Measurements from ENCODE around the gene ETV2. TPM values are rescaled to one million over a fixed set of nuclear protein-coding genes. Genes with fewer than 3 reads are reported as not detected.

The ETV2 gene
- polyA plus RNA-seq, 1 of the 3 experiments (the other 2 are of a cell fraction): 1.6 TPM

DNA sequence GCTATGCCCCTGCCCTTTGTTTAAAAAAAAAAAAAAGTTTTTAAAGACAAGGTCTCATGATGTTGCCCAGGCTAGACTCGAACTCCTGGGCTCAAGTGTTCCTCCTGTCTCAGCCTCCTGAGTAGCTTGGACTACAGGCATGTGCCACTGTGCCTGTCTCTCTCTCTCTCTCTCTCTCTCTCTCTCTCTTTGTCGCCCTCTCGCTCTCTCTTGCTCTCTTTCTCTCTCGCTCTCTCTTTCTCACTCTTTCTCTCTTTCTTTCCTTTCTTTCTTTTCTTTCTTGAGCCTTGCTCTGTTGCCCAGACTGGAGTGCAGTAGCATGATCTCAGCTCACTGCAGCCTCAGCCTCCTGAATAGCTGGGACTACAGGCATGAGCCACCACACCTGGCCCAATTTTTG, 14.1 kb downstream of the ETV2 start:
- Histone ChIP-seq H3K4me3 (ENCODE audit: low read depth in 2 of 2, low read length in 1 of 2) (no peak overlapping the region), H3K79me2 (ENCODE audit: insufficient read depth) (peaks cover 9% of the 10 kb centered on the region; the same call in 1 of the 2 replicates), H3K4me2 (no peak overlapping the region), H2AFZ (ENCODE audit: low read depth) (no peak overlapping the region), H3K27me3 (ENCODE audit: insufficient read depth) (no peaks in the 10 kb centered on the region), H3K9me2 (no peaks in the 10 kb centered on the region), H3K36me3 (replicated peaks in 1 of 2; ENCODE audit: control insufficient read depth in 1 of 2, insufficient read depth in 2 of 2, low read length in 1 of 2) (peaks cover 28 to 37% of the 10 kb centered on the region in 2 experiments), H3F3A (replicated peaks; ENCODE audit: insufficient read depth) (no peaks in the 10 kb centered on the region), H4K20me1 (ENCODE audit: insufficient read depth) (no peaks in the 10 kb centered on the region), H3K9ac (no peak overlapping the region), H3K9me3 (no peaks in the 10 kb centered on the region), H3K4me1 (ENCODE audit: control insufficient read depth in 1 of 2, insufficient read depth in 2 of 2, low read depth in 1 of 2, low read length in 1 of 2) (no peaks in the 10 kb centered on the region), H3K27ac (ENCODE audit: low read depth in 2 of 2, low read length in 1 of 2) (no peak overlapping the region)
- DNase-seq: no peak
- no peak for TF ChIP-seq FOXJ3 (CRISPR knock-in tag; IDR thresholded peaks at IDR 0.05)
- ChIA-PET CTCF (interaction anchor here (0.9 to 2.8 kb wide), 2 partner anchors 11 kb away, joined by 3 to 10 read pairs; partner anchors contain the start of gene UPK1A), POLR2A (no interaction called here)
- WGBS (ENCODE audit: low lambda C conversion rate): 97% methylated on average over 4 of the region's 4 CpGs

DNA sequence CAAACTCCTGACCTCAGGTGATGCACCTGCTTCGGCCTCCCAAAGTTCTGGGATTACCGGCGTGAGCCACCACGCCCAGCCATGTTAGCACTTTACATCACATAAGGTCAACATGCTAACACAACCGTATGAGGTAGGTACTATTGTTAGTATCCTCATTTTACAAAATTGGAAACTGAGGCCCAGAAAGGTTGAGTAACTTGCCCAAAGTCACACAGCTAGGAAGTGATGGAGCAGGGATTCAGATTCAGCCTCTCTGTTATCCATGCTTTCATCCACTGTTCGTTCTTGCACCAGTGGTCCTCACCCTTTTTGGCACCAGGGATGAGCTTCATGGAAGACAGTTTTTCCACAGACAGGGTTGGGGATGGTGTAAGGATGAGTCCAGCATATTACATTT, 15.2 kb downstream of the ETV2 start:
- H3K9me2 ChIP-seq: no peaks in the 10 kb centered on the region
- no peaks in the 10 kb centered on the region for H4K20me1 ChIP-seq (ENCODE audit: insufficient read depth)
- H3K4me3 ChIP-seq (ENCODE audit: low read depth in 2 of 2, low read length in 1 of 2): no peak overlapping the region
- H3K27me3 ChIP-seq (ENCODE audit: insufficient read depth): no peaks in the 10 kb centered on the region
- CTCF ChIA-PET: interaction anchor here (1.1 to 2.8 kb wide), 5 partner anchors 10 to 162 kb away, joined by 3 to 10 read pairs (median 3); no protein-coding TSS in a partner anchor
- no peak overlapping the region for H3K4me2 ChIP-seq
- no peak for DNase-seq
- peaks cover 28 to 31% of the 10 kb centered on the region in 2 experiments for H3K36me3 ChIP-seq (replicated peaks in 1 of 2; ENCODE audit: control insufficient read depth in 1 of 2, insufficient read depth in 2 of 2, low read length in 1 of 2)
- TF ChIP-seq NFIC (IDR thresholded peaks at IDR 0.05; ENCODE audit: borderline replicate concordance) (no peak), POLR2AphosphoS5 (IDR thresholded peaks at IDR 0.05; ENCODE audit: low read depth, low read length) (no peak)
- TF ChIP-seq, protein P1, sequence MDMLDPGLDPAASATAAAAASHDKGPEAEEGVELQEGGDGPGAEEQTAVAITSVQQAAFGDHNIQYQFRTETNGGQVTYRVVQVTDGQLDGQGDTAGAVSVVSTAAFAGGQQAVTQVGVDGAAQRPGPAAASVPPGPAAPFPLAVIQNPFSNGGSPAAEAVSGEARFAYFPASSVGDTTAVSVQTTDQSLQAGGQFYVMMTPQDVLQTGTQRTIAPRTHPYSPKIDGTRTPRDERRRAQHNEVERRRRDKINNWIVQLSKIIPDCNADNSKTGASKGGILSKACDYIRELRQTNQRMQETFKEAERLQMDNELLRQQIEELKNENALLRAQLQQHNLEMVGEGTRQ (IDR thresholded peaks at IDR 0.05; ENCODE audit: borderline replicate concordance, low read depth, low read length): no peak
- TF ChIP-seq, protein P2, sequence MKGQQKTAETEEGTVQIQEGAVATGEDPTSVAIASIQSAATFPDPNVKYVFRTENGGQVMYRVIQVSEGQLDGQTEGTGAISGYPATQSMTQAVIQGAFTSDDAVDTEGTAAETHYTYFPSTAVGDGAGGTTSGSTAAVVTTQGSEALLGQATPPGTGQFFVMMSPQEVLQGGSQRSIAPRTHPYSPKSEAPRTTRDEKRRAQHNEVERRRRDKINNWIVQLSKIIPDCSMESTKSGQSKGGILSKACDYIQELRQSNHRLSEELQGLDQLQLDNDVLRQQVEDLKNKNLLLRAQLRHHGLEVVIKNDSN (IDR thresholded peaks at IDR 0.05; ENCODE audit: borderline replicate concordance, low read depth): no peak
- no peaks in the 10 kb centered on the region for H3K9me3 ChIP-seq
- 0 out of 2 replicates have a peak, but pooled peaks cover under 1% of the 10 kb centered on the region for H3K79me2 ChIP-seq (ENCODE audit: insufficient read depth)
- no peaks in the 10 kb centered on the region for H3F3A ChIP-seq (replicated peaks; ENCODE audit: insufficient read depth)
- no peak overlapping the region for H3K9ac ChIP-seq
- H3K4me1 ChIP-seq (ENCODE audit: control insufficient read depth in 1 of 2, insufficient read depth in 2 of 2, low read depth in 1 of 2, low read length in 1 of 2): no peaks in the 10 kb centered on the region
- H3K27ac ChIP-seq (ENCODE audit: low read depth in 2 of 2, low read length in 1 of 2): no peak overlapping the region
- POLR2A ChIA-PET: interaction anchor here (1.6 kb wide), 1 partner anchor 9 kb away, joined by 3 read pairs; the partner anchor contains the start of gene COX6B1
- WGBS (ENCODE audit: low lambda C conversion rate): 89% methylated on average over 6 of the region's 6 CpGs
- H2AFZ ChIP-seq (ENCODE audit: low read depth): no peak overlapping the region

DNA sequence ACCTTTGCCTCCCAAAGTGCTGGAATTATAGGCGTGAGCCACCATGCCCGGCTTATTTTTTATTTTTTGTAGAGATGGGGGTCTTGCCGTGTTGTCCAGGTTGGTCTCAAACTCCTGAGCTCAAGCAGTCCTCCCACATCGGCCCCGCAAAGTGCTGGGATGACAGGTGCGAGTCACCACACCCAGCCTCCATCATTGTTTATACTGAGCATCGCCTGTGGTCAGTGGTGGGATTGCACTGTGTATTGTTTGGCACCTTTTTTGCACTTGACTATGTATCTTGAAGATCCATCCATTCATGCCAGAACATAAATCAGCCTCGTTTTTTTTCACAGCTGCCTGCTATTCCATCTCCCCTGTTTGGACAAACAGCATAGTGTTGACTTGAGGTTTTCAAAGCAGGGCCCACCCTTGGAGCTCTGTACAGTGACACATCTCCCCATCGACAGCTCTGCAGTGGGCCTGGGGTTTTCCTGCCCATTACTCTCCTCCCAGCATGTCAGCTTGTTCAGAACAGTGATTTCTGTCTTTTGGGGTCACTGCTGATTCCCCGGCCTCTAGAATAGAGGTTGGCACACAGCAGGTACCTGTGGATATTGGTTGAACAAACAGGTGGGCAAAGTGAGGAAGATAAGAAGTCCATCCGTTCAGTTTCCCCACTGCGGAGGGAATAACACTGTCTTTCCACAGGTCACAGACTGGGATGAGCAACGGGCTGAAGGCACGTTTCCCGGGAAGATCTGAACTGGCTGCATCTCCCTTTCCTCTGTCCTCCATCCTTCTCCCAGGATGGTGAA, 16.6 kb downstream of the ETV2 start:
- Histone ChIP-seq H3K9me2 (no peaks in the 10 kb centered on the region), H3K4me1 (ENCODE audit: control insufficient read depth in 1 of 2, insufficient read depth in 2 of 2, low read depth in 1 of 2, low read length in 1 of 2) (no peaks in the 10 kb centered on the region), H3K27ac (ENCODE audit: low read depth in 2 of 2, low read length in 1 of 2) (no peak overlapping the region), H3K36me3 (replicated peaks in 1 of 2; ENCODE audit: control insufficient read depth in 1 of 2, insufficient read depth in 2 of 2, low read length in 1 of 2) (peaks cover 28 to 31% of the 10 kb centered on the region in 2 experiments), H3K27me3 (ENCODE audit: insufficient read depth) (no peaks in the 10 kb centered on the region), H3K4me2 (no peak overlapping the region), H3K79me2 (ENCODE audit: insufficient read depth) (no peaks in the 10 kb centered on the region), H3K9me3 (no peaks in the 10 kb centered on the region), H2AFZ (ENCODE audit: low read depth) (no peak overlapping the region), H3K9ac (no peak overlapping the region), H4K20me1 (ENCODE audit: insufficient read depth) (no peaks in the 10 kb centered on the region), H3F3A (replicated peaks; ENCODE audit: insufficient read depth) (no peaks in the 10 kb centered on the region), H3K4me3 (ENCODE audit: low read depth in 2 of 2, low read length in 1 of 2) (no peak overlapping the region)
- DNase-seq: no peak
- WGBS (ENCODE audit: low lambda C conversion rate): 82% methylated on average over 15 of the region's 15 CpGs
- POLR2A ChIA-PET: interaction anchor here (1.6 kb wide), 1 partner anchor 10 kb away, joined by 3 read pairs; the partner anchor contains the start of gene COX6B1
- CTCF ChIA-PET: interaction anchor here (1.0 to 2.8 kb wide), 4 partner anchors 9 to 163 kb away, joined by 3 to 10 read pairs (median 5); no protein-coding TSS in a partner anchor
- TF ChIP-seq YY1 (IDR thresholded peaks at IDR 0.05; ENCODE audit: low read depth) (no peak), TCF12 (IDR thresholded peaks at IDR 0.05) (no peak)
- TF ChIP-seq, protein P3, sequence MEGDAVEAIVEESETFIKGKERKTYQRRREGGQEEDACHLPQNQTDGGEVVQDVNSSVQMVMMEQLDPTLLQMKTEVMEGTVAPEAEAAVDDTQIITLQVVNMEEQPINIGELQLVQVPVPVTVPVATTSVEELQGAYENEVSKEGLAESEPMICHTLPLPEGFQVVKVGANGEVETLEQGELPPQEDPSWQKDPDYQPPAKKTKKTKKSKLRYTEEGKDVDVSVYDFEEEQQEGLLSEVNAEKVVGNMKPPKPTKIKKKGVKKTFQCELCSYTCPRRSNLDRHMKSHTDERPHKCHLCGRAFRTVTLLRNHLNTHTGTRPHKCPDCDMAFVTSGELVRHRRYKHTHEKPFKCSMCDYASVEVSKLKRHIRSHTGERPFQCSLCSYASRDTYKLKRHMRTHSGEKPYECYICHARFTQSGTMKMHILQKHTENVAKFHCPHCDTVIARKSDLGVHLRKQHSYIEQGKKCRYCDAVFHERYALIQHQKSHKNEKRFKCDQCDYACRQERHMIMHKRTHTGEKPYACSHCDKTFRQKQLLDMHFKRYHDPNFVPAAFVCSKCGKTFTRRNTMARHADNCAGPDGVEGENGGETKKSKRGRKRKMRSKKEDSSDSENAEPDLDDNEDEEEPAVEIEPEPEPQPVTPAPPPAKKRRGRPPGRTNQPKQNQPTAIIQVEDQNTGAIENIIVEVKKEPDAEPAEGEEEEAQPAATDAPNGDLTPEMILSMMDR (IDR thresholded peaks at IDR 0.05): 0 out of 2 replicates have a peak, but pooled peaks have one; percentile 24

All from SK-N-SH (cell line).